DOHH2 (cell line): ENCODE results near the gene CCIN.

Source experiments
- H3F3A ChIP-seq: fragments of 200-600 bp; sonication (generic), shearing (Covaris generic); 2 replicates; pipeline ENCODE4 v1.6.0; 2016; ENCODE audit warnings: antibody characterized with exemption, mild to moderate bottlenecking; ENCODE audit not compliant: control insufficient read depth, insufficient read depth
- H3K27ac ChIP-seq: fragments of 200-600 bp; sonication (generic); 2 replicates; pipeline ENCODE4 v1.5.1; 2014; ENCODE audit warnings: low read depth, mild to moderate bottlenecking, low read length, moderate library complexity
- H3K27me3 ChIP-seq: fragments of 200-600 bp; sonication (generic); 2 replicates; pipeline ENCODE4 v1.6.1; 2014; ENCODE audit warnings: mild to moderate bottlenecking, low read length, mixed read lengths; ENCODE audit not compliant: control insufficient read depth
- H3K36me3 ChIP-seq: fragments of 200-600 bp; sonication (generic); 2 replicates; pipeline ENCODE4 v1.6.1; 2014; ENCODE audit warnings: mild to moderate bottlenecking, low read length, moderate library complexity, mixed read lengths; ENCODE audit not compliant: control insufficient read depth
- H3K4me1 ChIP-seq: fragments of 200-600 bp; sonication (generic); 2 replicates; pipeline ENCODE4 v1.6.1; 2014; ENCODE audit warnings: mild to moderate bottlenecking, low read length, mixed read lengths; ENCODE audit not compliant: control insufficient read depth
- H3K4me2 ChIP-seq: fragments of 200-600 bp; sonication (generic); 2 replicates; pipeline ENCODE4 v1.6.0; 2014; ENCODE audit warnings: mild to moderate bottlenecking, low read length, moderate library complexity
- H3K4me3 ChIP-seq: fragments of 200-600 bp; sonication (generic); 2 replicates; pipeline ENCODE4 v1.5.1; 2014; ENCODE audit warnings: mild to moderate bottlenecking, low read length, mixed read lengths
- H3K79me2 ChIP-seq: fragments of 200-600 bp; sonication (generic); 2 replicates; pipeline ENCODE4 v1.6.1; 2014; ENCODE audit warnings: mild to moderate bottlenecking, low read length, mixed read lengths; ENCODE audit not compliant: control insufficient read depth
- H3K9me2 ChIP-seq: fragments of 200-600 bp; sonication (generic); replicated peaks from 2 replicates; pipeline ENCODE4 v1.6.1; 2014; ENCODE audit warnings: mild to moderate bottlenecking, low read length, mixed read lengths; ENCODE audit not compliant: control insufficient read depth
- H3K9me3 ChIP-seq: fragments of 200-600 bp; sonication (generic); 2 replicates; pipeline ENCODE4 v1.6.1; 2014; ENCODE audit warnings: antibody characterized with exemption, low read length, mixed read lengths; ENCODE audit not compliant: control insufficient read depth, insufficient read depth
- H4K20me1 ChIP-seq: fragments of 200-600 bp; sonication (generic); 2 replicates; pipeline ENCODE4 v1.6.0; 2014; ENCODE audit warnings: low read depth, mild to moderate bottlenecking, antibody characterized with exemption, low read length, moderate library complexity; ENCODE audit not compliant: control insufficient read depth, insufficient read depth
- EZH2phosphoT487 ChIP-seq: fragments of 200-600 bp; sonication (generic); IDR thresholded peaks from 2 replicates; pipeline ENCODE4 v1.6.1; 2017; ENCODE audit warnings: borderline replicate concordance, mild to moderate bottlenecking, antibody characterized with exemption, low read length, moderate library complexity, mixed read lengths
- TF ChIP-seq, protein P1 (sequence below): fragments of 200-600 bp; sonication (generic); IDR thresholded peaks from one replicate; pipeline ENCODE4 v1.5.1; 2014; ENCODE audit warnings: antibody characterized with exemption, mild to moderate bottlenecking, low read depth, low read length; ENCODE audit not compliant: poor library complexity, severe bottlenecking

CCIN gene

DNA sequence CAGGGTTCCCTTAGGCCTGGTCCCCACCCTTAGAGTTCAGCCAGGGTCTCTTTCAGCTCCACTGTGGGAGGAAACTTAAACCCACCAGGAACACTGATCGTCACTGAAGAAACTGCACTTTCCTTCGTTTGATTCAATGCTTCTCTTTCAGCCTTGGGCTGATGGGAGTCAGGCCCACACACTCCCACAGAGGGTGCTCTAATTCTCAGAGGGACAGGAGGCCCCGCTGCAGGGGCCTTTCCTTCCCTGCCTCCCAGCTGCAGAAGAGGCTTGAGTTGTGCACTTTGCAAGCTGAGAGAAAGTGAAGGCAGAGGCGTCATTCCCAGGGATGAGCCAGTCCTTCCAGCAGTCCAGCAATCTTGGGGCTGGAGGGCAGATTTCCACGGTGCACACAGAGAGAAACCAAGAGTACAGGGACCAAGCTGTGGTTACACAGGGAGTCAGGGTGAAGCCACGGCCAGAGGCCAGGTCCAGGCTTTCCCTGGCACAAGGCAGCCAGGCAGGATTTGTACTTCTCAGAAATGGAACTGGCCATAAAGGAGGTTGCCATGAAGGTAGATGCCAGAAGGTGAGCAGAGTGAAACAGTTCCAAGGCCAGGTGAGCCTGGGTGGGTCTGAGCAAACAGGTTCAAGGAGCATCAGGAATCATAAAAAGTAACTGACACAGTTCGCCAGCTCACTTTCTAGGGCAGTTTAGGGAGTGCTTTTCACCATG, 43.0 kb upstream of the CCIN start:
- no peaks in the 10 kb centered on the region for H3K9me2 ChIP-seq
- no peaks in the 10 kb centered on the region for H3K4me1 ChIP-seq
- H3K9me3 ChIP-seq = no peaks in the 10 kb centered on the region
- no peak overlapping the region for H3K27ac ChIP-seq
- H3K36me3 ChIP-seq = no peaks in the 10 kb centered on the region
- H4K20me1 ChIP-seq = no peaks in the 10 kb centered on the region
- H3K27me3 ChIP-seq = no peaks in the 10 kb centered on the region
- H3F3A ChIP-seq = no peaks in the 10 kb centered on the region
- no peak overlapping the region for H3K4me2 ChIP-seq
- no peak overlapping the region for H3K4me3 ChIP-seq
- no peaks in the 10 kb centered on the region for H3K79me2 ChIP-seq
- TF ChIP-seq EZH2phosphoT487 = no peak
- TF ChIP-seq, protein P1, sequence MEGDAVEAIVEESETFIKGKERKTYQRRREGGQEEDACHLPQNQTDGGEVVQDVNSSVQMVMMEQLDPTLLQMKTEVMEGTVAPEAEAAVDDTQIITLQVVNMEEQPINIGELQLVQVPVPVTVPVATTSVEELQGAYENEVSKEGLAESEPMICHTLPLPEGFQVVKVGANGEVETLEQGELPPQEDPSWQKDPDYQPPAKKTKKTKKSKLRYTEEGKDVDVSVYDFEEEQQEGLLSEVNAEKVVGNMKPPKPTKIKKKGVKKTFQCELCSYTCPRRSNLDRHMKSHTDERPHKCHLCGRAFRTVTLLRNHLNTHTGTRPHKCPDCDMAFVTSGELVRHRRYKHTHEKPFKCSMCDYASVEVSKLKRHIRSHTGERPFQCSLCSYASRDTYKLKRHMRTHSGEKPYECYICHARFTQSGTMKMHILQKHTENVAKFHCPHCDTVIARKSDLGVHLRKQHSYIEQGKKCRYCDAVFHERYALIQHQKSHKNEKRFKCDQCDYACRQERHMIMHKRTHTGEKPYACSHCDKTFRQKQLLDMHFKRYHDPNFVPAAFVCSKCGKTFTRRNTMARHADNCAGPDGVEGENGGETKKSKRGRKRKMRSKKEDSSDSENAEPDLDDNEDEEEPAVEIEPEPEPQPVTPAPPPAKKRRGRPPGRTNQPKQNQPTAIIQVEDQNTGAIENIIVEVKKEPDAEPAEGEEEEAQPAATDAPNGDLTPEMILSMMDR = no peak

DNA sequence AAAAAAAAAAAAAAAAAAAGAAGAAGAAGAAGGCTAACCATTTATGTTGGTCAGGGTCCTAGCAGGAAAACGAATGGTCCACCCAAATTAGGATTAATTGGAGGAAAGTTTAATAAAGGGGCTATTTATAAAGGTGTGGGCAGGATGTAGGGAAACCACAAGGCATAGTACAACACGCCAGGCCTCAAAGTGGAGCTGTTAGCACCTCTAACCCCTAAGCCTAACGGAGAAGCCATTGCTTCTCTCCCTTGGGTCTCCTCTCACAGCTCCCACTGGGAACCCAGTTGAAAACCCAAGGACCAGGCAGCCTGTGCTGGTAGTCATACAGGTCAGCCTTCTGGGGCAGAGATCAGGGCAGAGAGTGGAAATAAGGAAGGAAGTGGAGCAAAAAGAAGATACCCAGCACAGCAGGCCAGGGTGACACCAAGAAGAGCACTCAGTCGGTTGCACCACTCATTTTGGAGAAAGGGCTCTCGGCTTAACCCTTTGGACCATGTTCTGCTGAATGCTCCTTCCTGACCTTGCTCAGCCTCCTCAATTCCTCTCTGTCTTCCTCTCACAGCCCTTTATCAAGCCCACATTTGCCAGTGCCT, 41.4 kb upstream of the CCIN start:
- Histone ChIP-seq H3K27me3 (no peaks in the 10 kb centered on the region), H3K9me3 (no peaks in the 10 kb centered on the region), H3K4me3 (no peak overlapping the region), H4K20me1 (no peaks in the 10 kb centered on the region), H3K4me2 (no peak overlapping the region), H3K9me2 (no peaks in the 10 kb centered on the region), H3K36me3 (no peaks in the 10 kb centered on the region), H3K4me1 (no peaks in the 10 kb centered on the region), H3K79me2 (no peaks in the 10 kb centered on the region), H3F3A (no peaks in the 10 kb centered on the region), H3K27ac (no peak overlapping the region)
- TF ChIP-seq EZH2phosphoT487 = no peak
- TF ChIP-seq, protein P1 = no peak

DNA sequence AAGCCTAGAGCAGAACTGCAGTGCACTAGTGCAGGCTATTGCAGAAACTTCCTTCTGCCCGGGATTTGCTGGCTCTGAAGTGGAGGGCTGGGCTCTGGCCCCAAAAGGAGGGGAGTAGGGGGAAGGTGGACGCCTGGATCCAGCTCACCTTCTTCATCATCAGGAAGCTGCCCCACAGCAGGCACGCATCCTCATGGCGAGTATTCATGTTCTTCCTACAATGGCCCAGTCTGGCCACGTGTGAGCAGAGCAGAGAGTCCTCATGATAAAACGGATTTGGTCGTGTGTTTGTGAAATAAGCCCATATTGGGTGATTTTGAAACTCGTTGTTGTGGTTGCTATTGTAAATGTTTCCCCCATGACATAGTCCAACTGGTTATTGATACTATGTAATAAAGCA, 40.8 kb upstream of the CCIN start:
- Histone ChIP-seq H4K20me1 (no peaks in the 10 kb centered on the region), H3K4me2 (no peak overlapping the region), H3K27ac (no peak overlapping the region), H3K9me2 (no peaks in the 10 kb centered on the region), H3K9me3 (no peaks in the 10 kb centered on the region), H3K27me3 (no peaks in the 10 kb centered on the region), H3K4me1 (no peaks in the 10 kb centered on the region), H3F3A (no peaks in the 10 kb centered on the region), H3K36me3 (no peaks in the 10 kb centered on the region), H3K79me2 (no peaks in the 10 kb centered on the region), H3K4me3 (no peak overlapping the region)
- TF ChIP-seq, protein P1 = no peak
- TF ChIP-seq EZH2phosphoT487 = no peak
